Nucleus accumbens (tissue), 56 donors: ENCODE measurements around the gene SACS.

Experiments used
- DNase-seq, 56 donors: peaks; one replicate each; lab custom pipeline; 2025; lab: John Stamatoyannopoulos, UW

Gene SACS

DNA sequence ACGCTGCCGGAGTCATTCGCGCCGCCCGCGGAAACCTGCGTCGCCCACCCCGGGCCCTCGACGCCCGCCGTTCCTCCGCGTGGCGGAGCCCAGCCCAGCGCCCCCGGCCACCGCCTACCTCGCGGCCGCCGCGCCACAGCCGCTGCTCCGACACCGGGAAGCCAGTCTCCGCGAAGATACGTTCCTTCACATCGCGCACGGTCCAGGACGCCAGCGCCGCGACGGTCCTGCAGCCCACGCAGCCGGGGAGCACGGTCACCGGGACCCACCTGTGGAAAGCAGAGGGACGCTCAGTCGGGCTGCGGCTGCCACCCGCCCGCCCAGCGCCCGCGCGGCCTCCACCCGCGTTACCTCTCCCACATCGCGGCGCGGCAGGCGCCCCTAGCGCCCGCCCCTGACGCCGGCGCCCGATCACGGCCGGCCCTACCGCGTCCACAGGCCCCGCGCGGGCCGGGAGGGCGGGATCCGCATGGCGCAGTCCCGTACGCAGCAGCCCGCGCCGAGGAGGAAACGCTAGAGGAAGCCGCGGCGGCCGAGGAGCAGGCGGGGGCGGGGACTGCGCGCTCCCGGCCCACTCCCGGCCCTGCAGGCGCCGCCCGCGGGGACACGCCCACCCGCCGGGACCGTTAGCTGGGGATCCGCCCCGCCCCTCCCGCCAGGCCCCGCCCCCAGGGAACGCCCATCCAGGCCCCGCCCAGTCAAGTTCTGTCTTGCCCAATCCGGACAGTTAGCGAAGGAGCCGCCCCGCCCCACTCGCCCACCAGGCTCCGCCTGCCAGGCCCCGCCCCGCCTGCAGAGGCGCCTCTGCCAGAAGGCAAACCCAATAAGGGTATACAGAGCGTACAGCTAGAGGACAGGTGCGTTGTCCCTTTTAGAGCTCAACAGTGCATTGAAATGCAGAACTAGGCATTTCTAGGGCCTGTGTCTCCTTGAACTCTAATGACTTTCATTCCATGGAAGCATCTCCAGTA is 58.2 kb downstream of the SACS start:
- DNase-seq, result peak; percentile 71 to 98 (median 96)

DNA sequence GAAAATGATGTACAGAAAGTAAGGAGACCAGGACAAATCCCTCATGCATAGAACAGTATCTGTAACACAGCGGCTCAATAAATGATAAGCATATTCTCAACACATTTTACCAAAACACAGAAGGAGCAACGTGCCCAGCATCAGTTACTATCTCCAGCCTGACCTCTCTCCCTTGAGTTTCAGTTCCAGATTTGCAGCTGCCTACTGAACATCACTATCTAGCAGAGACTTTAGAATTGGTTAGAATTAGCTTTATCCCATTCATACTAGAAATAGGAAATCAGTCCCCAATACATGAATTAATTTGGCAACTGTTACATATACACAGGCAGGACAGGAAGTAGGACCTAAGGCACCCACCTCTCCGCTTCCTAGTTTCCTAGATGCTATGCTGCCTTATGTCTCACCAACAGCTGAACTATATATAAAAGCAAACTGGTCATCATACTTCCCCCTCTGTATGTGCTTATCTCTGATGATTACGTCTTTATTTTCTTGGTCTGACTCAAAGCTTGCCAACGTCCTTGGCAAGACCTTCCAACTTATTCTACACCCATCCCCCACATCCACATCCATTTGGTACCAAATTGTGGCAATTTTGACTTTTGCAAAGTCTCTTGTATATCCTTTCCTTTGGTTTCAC is 61.1 kb downstream of the SACS start:
- no peak for DNase-seq

DNA sequence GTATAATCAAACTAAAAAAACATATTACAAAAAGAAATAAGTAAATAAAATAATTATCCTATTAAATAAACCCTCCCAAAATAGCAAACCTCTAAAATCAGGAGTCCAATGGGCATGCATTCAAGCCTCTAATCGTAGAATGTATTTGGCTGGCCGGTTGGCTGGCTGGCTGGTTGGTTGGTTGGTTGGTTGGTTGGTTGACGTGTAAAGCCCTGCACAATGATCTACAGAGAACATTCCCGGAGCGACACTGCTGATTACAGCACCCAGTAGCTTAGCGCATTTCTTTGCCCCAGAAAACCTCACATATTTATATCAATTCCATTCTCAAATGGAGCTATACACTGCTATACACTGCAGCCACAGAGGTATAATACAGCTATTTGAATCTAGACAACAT is 65.6 kb downstream of the SACS start:
- no peak for DNase-seq

DNA sequence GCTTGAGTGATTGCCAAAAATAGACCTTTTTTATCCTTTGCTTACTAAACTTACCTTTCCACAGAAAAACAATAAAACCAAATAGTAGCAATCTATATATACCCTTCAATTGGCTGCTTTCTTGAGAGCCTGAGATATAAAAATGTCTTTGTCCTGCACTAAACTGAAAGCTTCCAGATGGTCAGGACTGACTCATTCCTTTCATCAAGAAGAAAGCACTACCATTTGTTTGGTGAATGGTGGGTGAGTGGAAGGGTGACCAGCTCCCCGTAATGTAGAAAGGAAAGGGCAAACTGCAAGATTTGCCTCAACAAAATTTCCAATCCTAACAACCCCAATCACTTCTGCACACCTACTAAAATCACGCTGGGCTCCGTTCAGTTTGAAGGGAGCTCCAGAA is 67.8 kb downstream of the SACS start:
- no peak for DNase-seq

DNA sequence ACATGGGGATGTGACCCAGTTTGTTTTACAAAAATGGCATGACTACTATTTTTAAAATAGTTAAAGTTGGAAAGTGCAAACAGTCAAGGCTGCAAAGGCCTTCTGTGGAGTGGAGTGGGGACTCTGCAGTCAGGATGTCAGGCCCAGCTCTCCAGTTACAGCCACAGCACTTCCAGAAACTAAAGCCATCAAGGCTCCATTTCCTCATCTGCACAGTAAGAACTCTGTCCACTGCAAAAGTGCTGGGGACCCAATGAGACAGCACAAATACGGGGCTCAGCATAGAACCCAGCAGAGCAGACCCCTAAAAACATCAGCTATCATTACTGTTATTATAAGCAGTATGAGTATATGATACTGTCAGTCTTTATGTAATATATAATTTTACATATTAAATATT is 73.6 kb downstream of the SACS start:
- no peak for DNase-seq

DNA sequence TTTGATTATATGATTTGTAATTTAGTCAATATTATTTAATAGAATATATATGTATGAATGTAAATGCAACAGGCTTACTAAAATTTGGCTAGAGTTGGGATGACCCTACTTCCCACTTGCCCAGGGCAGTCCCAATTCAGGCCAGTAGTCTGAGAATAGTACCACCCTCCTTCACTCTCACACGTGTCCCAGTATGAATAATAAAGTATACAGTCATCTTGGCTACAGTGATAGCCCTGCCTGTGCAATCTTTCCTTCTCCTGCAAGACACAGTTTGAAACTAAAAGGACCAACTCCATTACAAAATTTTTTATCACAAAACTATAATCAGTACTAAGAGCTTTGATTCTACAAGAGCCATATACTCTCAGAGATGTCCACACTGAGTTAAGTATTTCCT is 76.2 kb downstream of the SACS start:
- DNase-seq, result no peak

GRCh38 chr13:23356368-23356767 is 77.1 kb downstream of the SACS start:
- DNase-seq, result no peak

DNA sequence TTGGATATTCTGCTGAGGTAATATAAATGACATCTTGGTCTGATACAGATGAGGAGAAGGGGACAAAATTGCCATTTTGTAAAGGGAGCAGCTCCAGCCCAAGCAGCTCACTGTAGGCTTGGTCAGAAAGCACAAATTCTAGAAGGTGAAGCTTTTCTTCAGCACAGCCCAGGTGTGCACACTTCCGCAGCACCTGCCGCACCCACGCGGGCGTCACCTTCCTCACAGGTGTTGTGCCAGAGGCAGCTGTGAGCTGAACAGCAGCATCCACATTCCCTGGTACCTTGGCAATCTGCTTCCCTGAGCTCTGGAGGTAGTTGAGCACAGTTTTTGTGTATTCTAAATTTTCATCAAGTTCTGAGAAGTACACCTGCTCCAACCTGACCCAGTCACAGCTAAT is 79.0 kb downstream of the SACS start:
- DNase-seq, result no peak

DNA sequence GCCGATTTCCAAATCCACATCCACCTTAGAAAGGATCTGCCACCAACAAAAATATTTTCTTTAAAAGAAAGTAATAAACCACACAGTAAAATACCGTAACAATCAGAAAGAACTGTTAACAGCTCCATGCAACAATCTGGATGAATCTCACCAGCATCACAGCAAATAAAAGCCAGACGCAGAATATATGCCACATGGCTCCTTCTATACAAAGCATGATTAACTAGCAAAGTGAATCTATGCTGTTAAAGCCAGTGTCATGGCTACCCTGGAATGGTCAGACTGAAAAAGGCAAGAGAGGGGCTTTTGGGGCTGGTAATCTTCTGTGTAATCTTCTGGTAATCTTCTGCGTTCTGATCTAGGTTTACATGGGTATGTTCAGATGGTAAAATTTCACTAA is 81.3 kb downstream of the SACS start:
- DNase-seq, result no peak

- no peak for DNase-seq
These were observed 83.5 kb downstream of the SACS start for GRCh38 chr13:23350009-23350408.

DNA sequence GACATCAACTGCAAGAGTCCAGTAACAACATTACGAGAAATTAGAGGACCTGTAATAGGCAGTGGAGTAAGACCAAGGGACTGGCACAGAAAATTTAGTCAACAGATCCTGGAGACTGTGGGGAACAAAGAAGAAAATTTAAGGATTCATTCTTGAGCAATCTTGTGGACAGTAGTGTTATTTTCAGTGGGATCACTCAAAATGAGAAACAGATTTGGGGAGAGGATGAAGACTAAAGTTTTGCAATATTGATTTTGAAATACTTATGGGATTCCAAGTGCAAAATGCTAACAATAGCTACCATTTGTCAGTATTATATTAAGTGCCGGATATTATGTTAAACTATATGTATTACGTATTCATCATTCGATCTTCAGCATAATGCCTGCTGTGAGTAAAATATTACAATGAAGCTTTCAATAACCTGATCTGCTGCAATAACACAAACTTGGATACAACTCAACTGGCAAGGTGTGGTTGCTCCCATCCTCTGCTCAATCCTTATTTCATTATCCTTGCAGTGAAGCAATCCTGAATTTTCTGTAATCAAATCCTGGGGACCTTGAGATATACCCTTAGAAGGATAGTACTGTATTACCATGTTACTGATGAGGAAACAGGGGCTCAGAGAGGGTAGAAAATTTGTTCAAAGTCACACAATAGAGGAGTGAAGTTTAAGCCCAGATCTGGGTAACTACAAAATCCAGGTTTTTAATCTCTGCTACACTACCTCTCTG is 84.2 kb downstream of the SACS start:
- no peak for DNase-seq

- no peak for DNase-seq
These were observed 85.0 kb downstream of the SACS start for GRCh38 chr13:23348262-23349127.

DNA sequence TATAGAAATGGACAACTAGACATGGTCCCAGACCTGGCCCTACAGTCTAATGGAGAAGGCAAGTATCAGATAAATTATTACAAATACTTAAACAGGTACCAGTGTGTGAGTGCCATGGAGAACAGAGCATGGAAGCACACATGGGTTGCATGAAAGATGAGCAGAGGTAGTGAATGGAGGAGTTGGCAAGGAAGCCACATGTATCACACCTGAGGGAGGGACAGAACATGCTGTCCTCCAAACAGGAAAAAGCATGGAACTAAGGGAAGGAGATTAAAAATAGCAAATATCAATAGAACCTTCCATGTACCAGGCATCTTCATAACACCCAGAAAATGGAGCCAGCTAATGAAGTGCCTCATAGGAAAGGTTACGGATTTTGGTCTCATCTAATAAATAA is 85.9 kb downstream of the SACS start:
- DNase-seq, result no peak

GRCh38 chr13:23344931-23345595 is 88.4 kb downstream of the SACS start:
- no peak for DNase-seq

- no peak for DNase-seq
These were observed 94.3 kb downstream of the SACS start for GRCh38 chr13:23339225-23339624.

- DNase-seq, result peak in 2 of 56 donors; percentile 8 to 18
These were observed 103.1 kb downstream of the SACS start for GRCh38 chr13:23330356-23330755.

DNA sequence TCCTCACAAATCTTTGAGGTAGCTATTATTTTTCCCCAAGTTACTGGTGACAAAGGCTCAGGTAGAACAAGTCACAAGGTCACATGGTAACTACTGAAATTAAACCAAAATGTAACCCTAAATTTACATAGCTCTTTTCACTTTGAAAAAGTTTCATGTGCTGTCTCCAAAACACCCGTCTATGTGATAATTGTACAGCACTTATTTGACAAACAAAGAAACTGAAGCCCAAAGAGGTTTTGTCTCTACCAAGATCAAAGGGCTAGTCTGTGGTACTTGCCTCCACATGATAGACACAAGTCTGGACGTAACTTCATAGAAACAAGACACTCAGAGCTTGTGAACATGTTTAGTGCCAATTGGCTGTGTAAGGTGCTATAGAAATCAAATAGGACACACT is 108.3 kb downstream of the SACS start:
- no peak for DNase-seq

DNA sequence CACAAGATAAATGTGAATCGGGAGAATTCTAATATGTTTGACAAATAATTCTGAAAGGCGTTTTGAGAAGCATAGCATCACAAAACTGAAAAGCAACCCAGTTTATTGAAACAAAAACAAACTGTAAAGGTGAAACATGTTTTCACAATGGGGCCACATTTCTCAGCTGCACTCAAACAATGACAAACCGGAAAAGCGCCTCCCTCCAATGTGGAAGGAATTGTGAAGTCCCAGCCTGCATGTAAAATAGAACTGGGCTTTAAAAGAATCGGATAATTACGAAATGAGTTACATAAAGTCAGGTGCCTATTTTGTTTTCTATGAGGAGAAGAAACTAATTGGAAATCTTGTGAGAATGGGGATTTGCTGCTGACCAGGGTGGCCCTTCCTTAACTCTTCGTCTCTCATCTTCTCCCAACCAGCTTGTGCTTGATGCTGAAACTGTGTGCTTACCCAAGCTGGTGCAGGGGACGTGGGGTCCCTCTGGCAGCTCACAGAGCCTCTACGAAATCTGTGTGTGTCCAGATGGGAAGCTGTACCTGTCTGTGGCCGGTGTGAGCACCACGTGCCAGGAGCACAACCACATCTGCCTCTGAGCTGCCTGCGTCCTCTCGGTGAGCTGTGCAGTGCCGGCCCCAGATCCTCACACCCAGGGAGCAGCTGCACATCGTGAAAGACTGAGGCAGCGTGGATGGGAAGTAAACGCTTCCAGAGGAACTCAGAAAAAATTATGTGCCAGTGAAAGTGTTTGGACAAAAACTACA is 109.4 kb downstream of the SACS start:
- DNase-seq, result peak in 7 of 56 donors; percentile 6 to 25 (median 11)
